Activated naive CD8-positive, alpha-beta T cell (primary cell): Measurements from ENCODE around the gene SETD6.

Experiments
- H3K27ac Mint-ChIP-seq: one replicate; pipeline ENCODE4 v1.8.0; 2021; ENCODE audit warnings: mixed read lengths
- H3K27me3 Mint-ChIP-seq: one replicate; pipeline ENCODE4 v1.8.0; 2021; ENCODE audit warnings: mixed read lengths
- H3K36me3 Mint-ChIP-seq: one replicate; pipeline ENCODE4 v1.8.0; 2021; ENCODE audit warnings: mixed read lengths
- H3K4me1 Mint-ChIP-seq: one replicate; pipeline ENCODE4 v1.8.0; 2021; ENCODE audit warnings: low read depth, mixed read lengths
- H3K4me3 Mint-ChIP-seq: one replicate; pipeline ENCODE4 v1.8.0; 2021; ENCODE audit warnings: mild to moderate bottlenecking, mixed read lengths
- H3K9me3 Mint-ChIP-seq: one replicate; pipeline ENCODE4 v1.8.0; 2021; ENCODE audit warnings: low read depth, mixed read lengths

Gene SETD6, protein sequence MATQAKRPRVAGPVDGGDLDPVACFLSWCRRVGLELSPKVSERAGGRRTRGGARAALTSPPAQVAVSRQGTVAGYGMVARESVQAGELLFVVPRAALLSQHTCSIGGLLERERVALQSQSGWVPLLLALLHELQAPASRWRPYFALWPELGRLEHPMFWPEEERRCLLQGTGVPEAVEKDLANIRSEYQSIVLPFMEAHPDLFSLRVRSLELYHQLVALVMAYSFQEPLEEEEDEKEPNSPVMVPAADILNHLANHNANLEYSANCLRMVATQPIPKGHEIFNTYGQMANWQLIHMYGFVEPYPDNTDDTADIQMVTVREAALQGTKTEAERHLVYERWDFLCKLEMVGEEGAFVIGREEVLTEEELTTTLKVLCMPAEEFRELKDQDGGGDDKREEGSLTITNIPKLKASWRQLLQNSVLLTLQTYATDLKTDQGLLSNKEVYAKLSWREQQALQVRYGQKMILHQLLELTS

DNA sequence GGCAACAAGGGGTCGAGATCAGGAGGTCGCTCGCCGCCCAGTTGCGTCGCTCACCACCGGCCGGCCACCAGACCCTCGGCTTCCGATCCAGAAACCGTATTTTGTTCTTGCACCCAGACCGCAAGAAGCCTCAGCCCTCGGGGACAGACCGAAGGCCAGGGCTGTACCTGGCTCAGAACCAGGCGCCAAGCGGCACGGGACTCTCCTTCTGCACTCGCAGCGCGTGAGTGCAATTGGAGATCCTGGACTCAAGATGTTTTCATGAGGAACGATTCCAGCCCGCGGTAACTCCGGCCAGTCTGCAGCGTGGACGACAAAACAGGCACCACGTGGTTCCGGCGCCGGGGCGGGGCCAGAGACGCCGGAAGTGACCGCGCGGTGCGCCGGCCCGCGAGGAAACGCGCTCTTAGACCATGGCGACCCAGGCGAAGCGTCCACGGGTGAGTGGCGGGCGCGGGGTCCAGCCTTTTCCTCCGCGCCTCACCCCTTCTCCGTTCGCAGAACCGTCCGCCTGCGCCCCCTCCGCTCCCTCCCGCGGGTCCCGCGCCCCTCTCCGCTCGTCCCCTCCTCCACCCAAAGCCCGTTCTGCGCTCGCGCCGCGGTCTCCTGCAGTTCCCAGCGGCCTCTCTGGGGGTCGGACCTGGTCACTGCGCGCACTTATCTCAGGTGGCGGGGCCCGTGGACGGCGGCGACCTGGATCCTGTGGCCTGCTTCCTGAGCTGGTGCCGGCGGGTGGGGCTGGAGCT lies at the start of gene SETD6:
Gene SETD6, plus strand, starts transcription at position 393 of the 746 bp plus-strand sequence. Its CDS starts 21 bp downstream, at position 414.
- Mint-ChIP-seq H3K4me3 (peak within 1 kb of the TSS; percentile 94), H3K4me1 (peaks cover 29% of the 10 kb centered on the region), H3K36me3 (peaks cover 5% of the 10 kb centered on the region), H3K27me3 (no peaks in the 10 kb centered on the region), H3K9me3 (no peaks in the 10 kb centered on the region), H3K27ac (peak within 1 kb of the TSS; percentile 94)

DNA sequence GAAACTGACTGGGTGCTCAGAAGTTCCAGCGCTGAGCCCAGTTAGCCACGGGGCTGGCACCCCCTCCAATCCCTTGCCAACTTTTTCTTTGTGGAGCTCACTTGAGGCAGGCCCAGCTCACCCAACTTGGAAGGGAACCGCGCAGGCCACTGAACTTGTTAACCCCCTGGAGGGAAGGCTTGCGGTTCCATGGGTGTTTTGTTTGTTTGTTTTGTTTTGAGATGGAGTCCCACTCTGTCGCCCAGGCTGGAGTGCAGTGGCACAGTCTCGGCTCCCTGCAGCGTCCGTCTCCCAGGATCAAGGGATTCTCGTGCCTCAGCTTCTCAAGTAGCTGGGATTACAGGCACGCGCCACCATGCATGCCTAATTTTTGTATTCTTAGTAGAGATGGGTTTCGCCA lies 49.5 kb upstream of the SETD6 start:
- Mint-ChIP-seq H3K27me3 (peaks cover 37% of the 10 kb centered on the region), H3K4me3 (no peak overlapping the region), H3K9me3 (no peaks in the 10 kb centered on the region), H3K36me3 (no peaks in the 10 kb centered on the region), H3K4me1 (peaks cover 4% of the 10 kb centered on the region), H3K27ac (no peak overlapping the region)

GRCh38 chr16:58466396-58466795 lies 48.9 kb upstream of the SETD6 start:
- no peaks in the 10 kb centered on the region for H3K36me3 Mint-ChIP-seq
- no peak overlapping the region for H3K4me3 Mint-ChIP-seq
- peaks cover 37% of the 10 kb centered on the region for H3K27me3 Mint-ChIP-seq
- peaks cover 4% of the 10 kb centered on the region for H3K4me1 Mint-ChIP-seq
- no peak overlapping the region for H3K27ac Mint-ChIP-seq
- H3K9me3 Mint-ChIP-seq = no peaks in the 10 kb centered on the region

GRCh38 chr16:58467905-58468304 lies 47.4 kb upstream of the SETD6 start:
- H3K9me3 Mint-ChIP-seq = no peaks in the 10 kb centered on the region
- peaks cover 29% of the 10 kb centered on the region for H3K27me3 Mint-ChIP-seq

GRCh38 chr16:58471209-58471975 lies 43.9 kb upstream of the SETD6 start:
- Mint-ChIP-seq H3K9me3 (no peaks in the 10 kb centered on the region), H3K36me3 (no peaks in the 10 kb centered on the region), H3K27me3 (peaks cover 26% of the 10 kb centered on the region), H3K27ac (no peak overlapping the region), H3K4me3 (no peak overlapping the region), H3K4me1 (no peaks in the 10 kb centered on the region)

More at GRCh38 chr16:58467905-58468304, 47.4 kb upstream of the SETD6 start:
- Mint-ChIP-seq H3K27ac (no peak overlapping the region), H3K4me3 (no peak overlapping the region), H3K4me1 (peaks cover 4% of the 10 kb centered on the region), H3K36me3 (no peaks in the 10 kb centered on the region)

DNA sequence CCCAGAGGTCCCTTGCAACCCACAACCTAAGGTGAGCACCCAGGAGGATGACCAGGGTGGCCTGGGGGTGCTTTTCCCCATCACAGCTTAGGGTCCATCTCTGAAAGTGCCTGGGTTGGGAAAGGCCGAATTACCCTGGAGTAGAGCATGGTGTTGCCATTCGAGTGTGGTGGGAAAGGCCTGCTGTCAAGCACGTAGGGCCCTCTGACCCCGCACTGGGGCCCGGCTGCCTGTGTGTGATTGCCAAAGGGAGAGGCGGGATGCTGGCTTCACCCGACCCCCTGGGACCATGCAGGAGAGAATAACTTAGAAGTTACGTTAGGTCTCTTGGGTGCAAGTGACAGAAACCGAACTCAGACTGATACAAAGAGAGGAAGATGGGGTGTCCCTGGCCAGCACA lies 43.1 kb upstream of the SETD6 start:
- no peaks in the 10 kb centered on the region for H3K4me1 Mint-ChIP-seq
- no peaks in the 10 kb centered on the region for H3K36me3 Mint-ChIP-seq
- no peaks in the 10 kb centered on the region for H3K9me3 Mint-ChIP-seq
- peaks cover 21% of the 10 kb centered on the region for H3K27me3 Mint-ChIP-seq
- no peak overlapping the region for H3K4me3 Mint-ChIP-seq
- H3K27ac Mint-ChIP-seq = no peak overlapping the region

GRCh38 chr16:58472827-58473226 lies 42.5 kb upstream of the SETD6 start:
- Mint-ChIP-seq H3K4me1 (no peaks in the 10 kb centered on the region), H3K4me3 (no peak overlapping the region), H3K27ac (no peak overlapping the region), H3K27me3 (peaks cover 18% of the 10 kb centered on the region), H3K9me3 (no peaks in the 10 kb centered on the region), H3K36me3 (no peaks in the 10 kb centered on the region)

DNA sequence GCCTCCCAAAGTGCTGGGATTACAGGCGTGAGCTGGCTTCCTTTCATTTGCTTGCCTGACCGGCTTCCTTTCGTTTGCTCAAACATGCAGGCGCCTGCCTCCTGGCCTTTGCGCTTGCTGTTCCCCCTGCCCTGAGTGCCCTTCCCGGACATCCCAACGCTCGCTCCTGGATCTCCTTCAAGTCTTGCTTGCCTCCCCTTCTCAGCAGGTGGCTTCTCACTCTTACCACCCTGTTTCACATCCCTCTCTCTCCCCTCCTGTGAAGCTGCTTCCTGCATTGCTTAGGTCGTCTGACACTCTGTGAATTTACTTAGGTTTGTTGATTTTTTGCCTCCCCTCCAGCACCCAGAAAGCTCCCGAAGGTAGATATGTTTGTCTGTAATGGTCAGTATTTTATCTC lies 41.0 kb upstream of the SETD6 start:
- Mint-ChIP-seq H3K4me3 (no peak overlapping the region), H3K36me3 (no peaks in the 10 kb centered on the region), H3K27me3 (peaks cover 13% of the 10 kb centered on the region), H3K9me3 (no peaks in the 10 kb centered on the region), H3K27ac (no peak overlapping the region), H3K4me1 (no peaks in the 10 kb centered on the region)

DNA sequence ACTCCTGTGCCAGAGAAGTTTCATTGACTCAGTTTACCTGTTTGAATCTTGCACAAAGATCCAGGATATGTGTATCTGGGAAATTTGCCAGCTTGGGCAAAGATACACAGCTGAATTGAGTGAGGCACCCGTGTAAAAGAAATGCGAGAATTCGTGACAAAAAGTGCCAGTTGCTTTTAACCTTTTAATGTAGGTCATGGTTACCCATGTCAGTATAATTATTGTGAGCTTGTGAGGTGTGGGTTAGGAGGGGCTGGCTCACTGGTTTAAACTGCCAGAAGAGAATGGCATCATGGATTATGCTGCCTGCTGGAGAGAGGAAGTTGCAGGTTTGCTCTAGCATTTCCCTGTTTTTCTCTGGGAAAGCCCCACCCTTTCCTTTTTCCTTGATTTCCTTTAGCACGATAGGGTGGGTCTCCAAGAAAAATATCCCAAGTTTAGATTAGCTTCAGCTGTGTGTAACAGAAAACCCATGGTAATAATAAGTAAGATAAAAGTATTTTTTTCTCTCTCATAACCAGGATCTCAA lies 40.2 kb upstream of the SETD6 start:
- no peaks in the 10 kb centered on the region for H3K36me3 Mint-ChIP-seq
- H3K4me3 Mint-ChIP-seq = no peak overlapping the region
- H3K4me1 Mint-ChIP-seq = no peaks in the 10 kb centered on the region
- H3K27ac Mint-ChIP-seq = no peak overlapping the region
- no peaks in the 10 kb centered on the region for H3K9me3 Mint-ChIP-seq
- peaks cover 8% of the 10 kb centered on the region for H3K27me3 Mint-ChIP-seq

DNA sequence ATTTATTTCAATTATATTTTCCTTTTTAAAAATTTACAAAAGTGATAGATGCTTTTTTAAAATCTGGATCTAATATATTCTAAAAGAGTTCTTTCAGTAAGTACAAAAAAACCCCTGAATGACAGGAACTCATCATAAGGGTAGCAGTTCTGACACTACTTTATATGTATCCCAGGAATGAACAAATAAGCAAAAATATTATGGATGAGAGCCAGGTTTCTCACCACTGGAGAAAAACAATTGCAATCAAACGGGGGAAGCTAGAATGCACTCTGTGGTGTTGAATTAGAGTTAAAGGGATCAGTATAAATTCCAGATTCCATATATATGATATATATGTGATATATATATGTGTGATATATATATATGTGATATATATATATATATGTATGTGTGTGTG lies 38.5 kb upstream of the SETD6 start:
- H3K27ac Mint-ChIP-seq = no peak overlapping the region
- no peaks in the 10 kb centered on the region for H3K9me3 Mint-ChIP-seq
- H3K36me3 Mint-ChIP-seq = no peaks in the 10 kb centered on the region
- peaks cover 6% of the 10 kb centered on the region for H3K27me3 Mint-ChIP-seq
- H3K4me3 Mint-ChIP-seq = no peak overlapping the region
- no peaks in the 10 kb centered on the region for H3K4me1 Mint-ChIP-seq

- Mint-ChIP-seq H3K9me3 (no peaks in the 10 kb centered on the region), H3K4me3 (no peak overlapping the region), H3K4me1 (no peaks in the 10 kb centered on the region), H3K27ac (no peak overlapping the region), H3K36me3 (no peaks in the 10 kb centered on the region), H3K27me3 (peaks cover 6% of the 10 kb centered on the region)
These were observed 36.9 kb upstream of the SETD6 start for GRCh38 chr16:58478427-58478826.

- no peaks in the 10 kb centered on the region for H3K9me3 Mint-ChIP-seq
- no peaks in the 10 kb centered on the region for H3K36me3 Mint-ChIP-seq
- no peak overlapping the region for H3K27ac Mint-ChIP-seq
- no peaks in the 10 kb centered on the region for H3K4me1 Mint-ChIP-seq
- H3K27me3 Mint-ChIP-seq = peaks cover 1% of the 10 kb centered on the region
- H3K4me3 Mint-ChIP-seq = no peak overlapping the region
These were observed 34.0 kb upstream of the SETD6 start for GRCh38 chr16:58481226-58481869.

GRCh38 chr16:58481931-58482330 lies 33.4 kb upstream of the SETD6 start:
- no peaks in the 10 kb centered on the region for H3K4me1 Mint-ChIP-seq
- H3K27me3 Mint-ChIP-seq = peaks cover 1% of the 10 kb centered on the region
- no peak overlapping the region for H3K27ac Mint-ChIP-seq
- no peaks in the 10 kb centered on the region for H3K36me3 Mint-ChIP-seq
- H3K4me3 Mint-ChIP-seq = no peak overlapping the region
- H3K9me3 Mint-ChIP-seq = no peaks in the 10 kb centered on the region

GRCh38 chr16:58485184-58485887 lies 30.0 kb upstream of the SETD6 start:
- H3K27me3 Mint-ChIP-seq = peaks cover 1% of the 10 kb centered on the region
- no peak overlapping the region for H3K4me3 Mint-ChIP-seq
- H3K36me3 Mint-ChIP-seq = no peaks in the 10 kb centered on the region
- H3K27ac Mint-ChIP-seq = no peak overlapping the region
- no peaks in the 10 kb centered on the region for H3K4me1 Mint-ChIP-seq
- no peaks in the 10 kb centered on the region for H3K9me3 Mint-ChIP-seq
